Stimulated activated CD4-positive, alpha-beta T cell treated with anti-CD3 and anti-CD28 coated beads, Interleukin-15, amount 100 ng/mL, for 48 hours (primary cell): ENCODE measurements around the gene GPR132.
"Not testable (repeated sequence)": the region's sequence is repeated elsewhere in the genome, so short reads cannot be mapped to it uniquely, and the experiment has no call there.

ENCODE experiments used
- DNase-seq, 2 donors: peaks; one replicate each; pipeline ENCODE4 v3.0.0-alpha.2; 2020; ENCODE audit warnings: low read depth in 2 of 2

GPR132 gene

GRCh38 chr14:105091054-105091516 is 25.9 kb upstream of the GPR132 start:
- no peak for DNase-seq

GRCh38 chr14:105090493-105091053 is 25.3 kb upstream of the GPR132 start:
- peak; percentile 76 to 87 for DNase-seq

- DNase-seq, result no peak
Observed at GRCh38 chr14:105089746-105090492, 24.7 kb upstream of the GPR132 start.

- DNase-seq, result no peak
Observed at GRCh38 chr14:105088812-105089745, 23.8 kb upstream of the GPR132 start.

- DNase-seq, result no peak
Observed at GRCh38 chr14:105087963-105088811, 23.0 kb upstream of the GPR132 start.

GRCh38 chr14:105087308-105087962 is 22.2 kb upstream of the GPR132 start:
- DNase-seq, result no peak

GRCh38 chr14:105086833-105087307 is 21.6 kb upstream of the GPR132 start:
- DNase-seq, result peak; percentile 79 to 85

GRCh38 chr14:105085766-105086165 is 20.5 kb upstream of the GPR132 start:
- no peak for DNase-seq

- DNase-seq, result no peak
Observed at GRCh38 chr14:105084741-105085571, 19.7 kb upstream of the GPR132 start.

- no peak for DNase-seq
Observed at GRCh38 chr14:105083926-105084685, 18.9 kb upstream of the GPR132 start.

- no peak for DNase-seq
Observed at GRCh38 chr14:105082703-105083102, 17.5 kb upstream of the GPR132 start.

GRCh38 chr14:105081473-105081872 is 16.2 kb upstream of the GPR132 start:
- DNase-seq, result not testable (repeated sequence)

- no peak for DNase-seq
Observed at GRCh38 chr14:105080161-105080560, 14.9 kb upstream of the GPR132 start.

- DNase-seq, result no peak
Observed at GRCh38 chr14:105078294-105078693, 13.1 kb upstream of the GPR132 start.

- DNase-seq, result no peak
Observed at GRCh38 chr14:105077649-105077995, 12.4 kb upstream of the GPR132 start.

GRCh38 chr14:105076805-105077648 is 11.8 kb upstream of the GPR132 start:
- DNase-seq, result no peak

GRCh38 chr14:105076296-105076804 is 11.1 kb upstream of the GPR132 start:
- DNase-seq, result no peak
